ENCODE data around the gene EPB41L2.

Gene EPB41L2

GRCh38 chr6:131082335-131082734 is 19.3 kb upstream of the EPB41L2 start:
- H3K9me3 ChIP-seq (ENCODE audit: control insufficient read depth, low read depth, low read length): peaks cover 8% of the 10 kb centered on the region
- no peak overlapping the region for H3K27ac ChIP-seq (ENCODE audit: low read length)
- no peak overlapping the region for H3K4me3 ChIP-seq (ENCODE audit: low read length)
- H3K27me3 ChIP-seq (ENCODE audit: control insufficient read depth, insufficient read depth, low read length): no peaks in the 10 kb centered on the region
- H3K4me1 ChIP-seq (ENCODE audit: control insufficient read depth, low read depth, low read length): peaks cover 4% of the 10 kb centered on the region
- H3K9ac ChIP-seq (ENCODE audit: low read length): no peak overlapping the region
- no peaks in the 10 kb centered on the region for H3K36me3 ChIP-seq (ENCODE audit: control insufficient read depth, low read depth, low read length)

- no peaks in the 10 kb centered on the region for H3K9me3 ChIP-seq (ENCODE audit: control insufficient read depth, low read depth, low read length)
- H3K27me3 ChIP-seq (ENCODE audit: control insufficient read depth, insufficient read depth, low read length): no peaks in the 10 kb centered on the region
- H3K36me3 ChIP-seq (ENCODE audit: control insufficient read depth, low read depth, low read length): no peaks in the 10 kb centered on the region
- H3K4me3 ChIP-seq (ENCODE audit: low read length): no peak overlapping the region
- H3K27ac ChIP-seq (ENCODE audit: low read length): no peak overlapping the region
- H3K4me1 ChIP-seq (ENCODE audit: control insufficient read depth, low read depth, low read length): peaks cover 4% of the 10 kb centered on the region
- H3K9ac ChIP-seq (ENCODE audit: low read length): no peak overlapping the region
These were observed 17.0 kb upstream of the EPB41L2 start for GRCh38 chr6:131080084-131080483.

GRCh38 chr6:131073577-131073976 is 10.5 kb upstream of the EPB41L2 start:
- H3K9ac ChIP-seq (ENCODE audit: low read length): no peak overlapping the region
- H3K4me3 ChIP-seq (ENCODE audit: low read length): no peak overlapping the region
- no peak overlapping the region for H3K27ac ChIP-seq (ENCODE audit: low read length)
- no peaks in the 10 kb centered on the region for H3K27me3 ChIP-seq (ENCODE audit: control insufficient read depth, insufficient read depth, low read length)
- H3K9me3 ChIP-seq (ENCODE audit: control insufficient read depth, low read depth, low read length): no peaks in the 10 kb centered on the region
- no peaks in the 10 kb centered on the region for H3K4me1 ChIP-seq (ENCODE audit: control insufficient read depth, low read depth, low read length)
- no peaks in the 10 kb centered on the region for H3K36me3 ChIP-seq (ENCODE audit: control insufficient read depth, low read depth, low read length)

- H3K9ac ChIP-seq (ENCODE audit: low read length): no peak overlapping the region
- no peaks in the 10 kb centered on the region for H3K9me3 ChIP-seq (ENCODE audit: control insufficient read depth, low read depth, low read length)
- H3K36me3 ChIP-seq (ENCODE audit: control insufficient read depth, low read depth, low read length): no peaks in the 10 kb centered on the region
- H3K4me1 ChIP-seq (ENCODE audit: control insufficient read depth, low read depth, low read length): no peaks in the 10 kb centered on the region
- H3K27ac ChIP-seq (ENCODE audit: low read length): no peak overlapping the region
- peaks cover under 1% of the 10 kb centered on the region for H3K27me3 ChIP-seq (ENCODE audit: control insufficient read depth, insufficient read depth, low read length)
- no peak overlapping the region for H3K4me3 ChIP-seq (ENCODE audit: low read length)
These were observed 7.0 kb upstream of the EPB41L2 start for GRCh38 chr6:131070061-131070460.

GRCh38 chr6:131068165-131068564 is 5.1 kb upstream of the EPB41L2 start:
- peaks cover 16% of the 10 kb centered on the region for H3K27me3 ChIP-seq (ENCODE audit: control insufficient read depth, insufficient read depth, low read length)
- no peak overlapping the region for H3K27ac ChIP-seq (ENCODE audit: low read length)
- H3K9me3 ChIP-seq (ENCODE audit: control insufficient read depth, low read depth, low read length): no peaks in the 10 kb centered on the region
- no peaks in the 10 kb centered on the region for H3K4me1 ChIP-seq (ENCODE audit: control insufficient read depth, low read depth, low read length)
- no peaks in the 10 kb centered on the region for H3K36me3 ChIP-seq (ENCODE audit: control insufficient read depth, low read depth, low read length)
- no peak overlapping the region for H3K9ac ChIP-seq (ENCODE audit: low read length)
- no peak overlapping the region for H3K4me3 ChIP-seq (ENCODE audit: low read length)

- peaks cover 16% of the 10 kb centered on the region for H3K27me3 ChIP-seq (ENCODE audit: control insufficient read depth, insufficient read depth, low read length)
- H3K9ac ChIP-seq (ENCODE audit: low read length): no peak overlapping the region
- H3K4me3 ChIP-seq (ENCODE audit: low read length): no peak overlapping the region
- H3K4me1 ChIP-seq (ENCODE audit: control insufficient read depth, low read depth, low read length): no peaks in the 10 kb centered on the region
- no peaks in the 10 kb centered on the region for H3K36me3 ChIP-seq (ENCODE audit: control insufficient read depth, low read depth, low read length)
- H3K27ac ChIP-seq (ENCODE audit: low read length): no peak overlapping the region
- no peaks in the 10 kb centered on the region for H3K9me3 ChIP-seq (ENCODE audit: control insufficient read depth, low read depth, low read length)
These were observed 4.5 kb upstream of the EPB41L2 start for GRCh38 chr6:131067521-131067920.

- H3K36me3 ChIP-seq (ENCODE audit: control insufficient read depth, low read depth, low read length): no peaks in the 10 kb centered on the region
- peaks cover 11% of the 10 kb centered on the region for H3K4me1 ChIP-seq (ENCODE audit: control insufficient read depth, low read depth, low read length)
- no peak overlapping the region for H3K9ac ChIP-seq (ENCODE audit: low read length)
- H3K27me3 ChIP-seq (ENCODE audit: control insufficient read depth, insufficient read depth, low read length): peaks cover 29% of the 10 kb centered on the region
- no peak overlapping the region for H3K27ac ChIP-seq (ENCODE audit: low read length)
- no peaks in the 10 kb centered on the region for H3K9me3 ChIP-seq (ENCODE audit: control insufficient read depth, low read depth, low read length)
- no peak overlapping the region for H3K4me3 ChIP-seq (ENCODE audit: low read length)
These were observed 2.8 kb upstream of the EPB41L2 start for GRCh38 chr6:131065824-131066171.

- no peak overlapping the region for H3K4me3 ChIP-seq (ENCODE audit: low read length)
- peaks cover 11% of the 10 kb centered on the region for H3K4me1 ChIP-seq (ENCODE audit: control insufficient read depth, low read depth, low read length)
- H3K9me3 ChIP-seq (ENCODE audit: control insufficient read depth, low read depth, low read length): no peaks in the 10 kb centered on the region
- H3K9ac ChIP-seq (ENCODE audit: low read length): no peak overlapping the region
- H3K27ac ChIP-seq (ENCODE audit: low read length): no peak overlapping the region
- peaks cover 29% of the 10 kb centered on the region for H3K27me3 ChIP-seq (ENCODE audit: control insufficient read depth, insufficient read depth, low read length)
- no peaks in the 10 kb centered on the region for H3K36me3 ChIP-seq (ENCODE audit: control insufficient read depth, low read depth, low read length)
These were observed 2.2 kb upstream of the EPB41L2 start for GRCh38 chr6:131065112-131065823.

- Histone ChIP-seq H3K27me3 (ENCODE audit: control insufficient read depth, insufficient read depth, low read length) (peaks cover 29% of the 10 kb centered on the region), H3K4me3 (ENCODE audit: low read length) (peak overlapping the region; percentile 64), H3K9me3 (ENCODE audit: control insufficient read depth, low read depth, low read length) (no peaks in the 10 kb centered on the region), H3K4me1 (ENCODE audit: control insufficient read depth, low read depth, low read length) (peaks cover 18% of the 10 kb centered on the region), H3K36me3 (ENCODE audit: control insufficient read depth, low read depth, low read length) (no peaks in the 10 kb centered on the region), H3K9ac (ENCODE audit: low read length) (no peak overlapping the region), H3K27ac (ENCODE audit: low read length) (no peak overlapping the region)
These were observed 773 bp upstream of the EPB41L2 start for GRCh38 chr6:131063764-131064272.

GRCh38 chr6:131062241-131063027 is 611 bp downstream of the EPB41L2 start:
- Histone ChIP-seq H3K4me3 (ENCODE audit: low read length) (peak overlapping the region; percentile 64), H3K27me3 (ENCODE audit: control insufficient read depth, insufficient read depth, low read length) (peaks cover 29% of the 10 kb centered on the region), H3K36me3 (ENCODE audit: control insufficient read depth, low read depth, low read length) (no peaks in the 10 kb centered on the region), H3K4me1 (ENCODE audit: control insufficient read depth, low read depth, low read length) (peaks cover 18% of the 10 kb centered on the region), H3K27ac (ENCODE audit: low read length) (no peak overlapping the region), H3K9ac (ENCODE audit: low read length) (peak overlapping the region; percentile 47), H3K9me3 (ENCODE audit: control insufficient read depth, low read depth, low read length) (no peaks in the 10 kb centered on the region)

GRCh38 chr6:131061751-131062119 is 1.3 kb downstream of the EPB41L2 start:
- peaks cover 18% of the 10 kb centered on the region for H3K4me1 ChIP-seq (ENCODE audit: control insufficient read depth, low read depth, low read length)
- peaks cover 29% of the 10 kb centered on the region for H3K27me3 ChIP-seq (ENCODE audit: control insufficient read depth, insufficient read depth, low read length)
- H3K27ac ChIP-seq (ENCODE audit: low read length): no peak overlapping the region
- peak overlapping the region; percentile 64 for H3K4me3 ChIP-seq (ENCODE audit: low read length)
- H3K36me3 ChIP-seq (ENCODE audit: control insufficient read depth, low read depth, low read length): no peaks in the 10 kb centered on the region
- H3K9ac ChIP-seq (ENCODE audit: low read length): no peak overlapping the region
- no peaks in the 10 kb centered on the region for H3K9me3 ChIP-seq (ENCODE audit: control insufficient read depth, low read depth, low read length)
